ENCODE measurements around the gene ATRX. TPM values are rescaled to one million over a fixed set of nuclear protein-coding genes. Genes with fewer than 3 reads are reported as not detected.

Gene ATRX
- total and polyA plus RNA-seq, 2 of the 8 experiments (the other 6 are each of a cell fraction or from before 2014, with no cell fraction given), result 28.4 to 97.8 TPM

- TF ChIP-seq, protein P1, sequence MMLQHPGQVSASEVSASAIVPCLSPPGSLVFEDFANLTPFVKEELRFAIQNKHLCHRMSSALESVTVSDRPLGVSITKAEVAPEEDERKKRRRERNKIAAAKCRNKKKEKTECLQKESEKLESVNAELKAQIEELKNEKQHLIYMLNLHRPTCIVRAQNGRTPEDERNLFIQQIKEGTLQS (IDR thresholded peaks at IDR 0.05; ENCODE audit: insufficient read depth, low read depth, low read length), result no peak
These were observed 229.7 kb downstream of the ATRX start (continued) for GRCh38 chrX:77556276-77556675.

Data from H1 (cell line).